Peyer's patch (tissue), 4 donors: Measurements from ENCODE around the gene LYRM1.

Experiments used
- CTCF ChIP-seq, 6 experiments: fragments of 450-650 bp in 4 of 6; fragments of 200-600 bp in 2 of 6; sonication (generic) in 1 of 6; IDR thresholded peaks; one replicate each; pipeline ENCODE4 v1.5.1; 2017 to 2019; ENCODE audit warnings: antibody characterized with exemption in 6 of 6, mild to moderate bottlenecking in 3 of 6, moderate library complexity in 1 of 6
- POLR2A ChIP-seq, 2 donors: fragments of 450-650 bp; IDR thresholded peaks; one replicate each; pipeline ENCODE4 v1.5.1; 2017; ENCODE audit warnings: antibody characterized with exemption in 2 of 2, mild to moderate bottlenecking in 2 of 2, moderate library complexity in 2 of 2

GRCh38 chr16:20850981-20851380 lies 49.6 kb upstream of the LYRM1 start:
- TF ChIP-seq CTCF (IDR thresholded peaks at IDR 0.05) (no peak), POLR2A (IDR thresholded peaks at IDR 0.05) (no peak)
